Activated CD4-positive, CD25-positive, alpha-beta regulatory T cell treated with anti-CD3 and anti-CD28 coated beads, Interleukin-2, amount 50 U/mL, for 72 hours (primary cell): ENCODE data around the gene POFUT1.
"Not testable (repeated sequence)": the region's sequence is repeated elsewhere in the genome, so short reads cannot be mapped to it uniquely, and the experiment has no call there.

ENCODE experiments used
- DNase-seq: peaks from one replicate; pipeline ENCODE4 v3.0.0; 2021

Gene POFUT1

GRCh38 chr20:32189691-32190615 lies 17.7 kb upstream of the POFUT1 start:
- peak; percentile 55 for DNase-seq

GRCh38 chr20:32190616-32191415 lies 16.9 kb upstream of the POFUT1 start:
- no peak for DNase-seq

GRCh38 chr20:32191422-32191821 lies 16.3 kb upstream of the POFUT1 start:
- DNase-seq = no peak

- no peak for DNase-seq
Observed at GRCh38 chr20:32191873-32192272, 15.8 kb upstream of the POFUT1 start.

GRCh38 chr20:32192698-32193097 lies 15.0 kb upstream of the POFUT1 start:
- DNase-seq = no peak

- DNase-seq = not testable (repeated sequence)
Observed at GRCh38 chr20:32193336-32193735, 14.3 kb upstream of the POFUT1 start.

GRCh38 chr20:32193996-32194395 lies 13.7 kb upstream of the POFUT1 start:
- DNase-seq = no peak

- DNase-seq = no peak
Observed at GRCh38 chr20:32195581-32195980, 12.1 kb upstream of the POFUT1 start.

GRCh38 chr20:32196613-32197012 lies 11.1 kb upstream of the POFUT1 start:
- not testable (repeated sequence) for DNase-seq

- DNase-seq = not testable (repeated sequence)
Observed at GRCh38 chr20:32197136-32197535, 10.5 kb upstream of the POFUT1 start.

- no peak for DNase-seq
Observed at GRCh38 chr20:32199006-32199405, 8.7 kb upstream of the POFUT1 start.

- no peak for DNase-seq
Observed at GRCh38 chr20:32201296-32201976, 6.2 kb upstream of the POFUT1 start.

GRCh38 chr20:32201977-32202363 lies 5.7 kb upstream of the POFUT1 start:
- no peak for DNase-seq

GRCh38 chr20:32203356-32204204 lies 4.1 kb upstream of the POFUT1 start:
- DNase-seq = no peak

GRCh38 chr20:32204205-32205109 lies 3.2 kb upstream of the POFUT1 start:
- DNase-seq = no peak

GRCh38 chr20:32205110-32205842 lies 2.4 kb upstream of the POFUT1 start:
- no peak for DNase-seq

- no peak for DNase-seq
Observed at GRCh38 chr20:32205843-32206759, 1.6 kb upstream of the POFUT1 start.

- no peak for DNase-seq
Observed at GRCh38 chr20:32206760-32207625, 687 bp upstream of the POFUT1 start.
